GM18519 (cell line): ENCODE measurements around the gene PCDHA7.
"Not testable (repeated sequence)": the region's sequence is repeated elsewhere in the genome, so short reads cannot be mapped to it uniquely, and the experiment has no call there.

Experiments
- ATAC-seq: cut with Tn5 transposase; IDR thresholded peaks from one replicate; pipeline ENCODE4 v1.9.1; 2021; ENCODE audit warnings: mild to moderate bottlenecking, moderate library complexity; ENCODE audit not compliant: unreplicated experiment, low FRiP score

PCDHA7 gene

GRCh38 chr5:140822281-140822629 is 11.8 kb upstream of the PCDHA7 start:
- ATAC-seq, result no peak

GRCh38 chr5:140822969-140823368 is 11.1 kb upstream of the PCDHA7 start:
- not testable (repeated sequence) for ATAC-seq

- no peak for ATAC-seq
Observed at GRCh38 chr5:140823475-140823874, 10.6 kb upstream of the PCDHA7 start.

DNA sequence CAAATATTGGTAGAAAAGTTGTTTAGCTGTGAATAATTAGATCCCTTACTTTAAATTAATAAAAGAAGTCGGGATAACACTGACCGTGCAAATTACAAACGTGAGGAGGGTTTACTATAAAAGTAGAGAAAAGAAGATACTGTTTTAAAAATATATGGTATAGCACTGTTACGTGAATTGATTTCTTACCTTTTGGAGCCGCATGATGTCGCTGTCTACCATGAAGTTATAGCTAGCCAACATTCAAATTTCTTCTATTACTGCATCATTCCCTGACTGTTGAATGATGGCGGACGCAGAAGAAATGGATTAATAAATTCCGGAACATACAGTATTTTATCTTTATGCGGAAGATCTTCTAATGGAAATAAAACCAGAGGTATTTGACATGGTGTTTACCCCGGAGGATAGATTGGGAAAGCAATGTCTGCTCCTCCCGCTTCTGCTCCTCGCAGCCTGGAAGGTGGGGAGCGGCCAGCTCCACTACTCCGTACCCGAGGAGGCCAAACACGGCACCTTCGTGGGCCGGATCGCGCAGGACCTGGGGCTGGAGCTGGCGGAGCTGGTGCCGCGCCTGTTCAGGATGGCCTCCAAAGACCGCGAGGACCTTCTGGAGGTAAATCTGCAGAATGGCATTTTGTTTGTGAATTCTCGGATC is 6.2 kb upstream of the PCDHA7 start, which contains the start of gene PCDHA6:
Gene PCDHA6 (plus strand): TSS at position 257 of the 658 bp plus-strand sequence. CDS start 132 bp downstream, at position 389.
- ATAC-seq, result no peak

DNA sequence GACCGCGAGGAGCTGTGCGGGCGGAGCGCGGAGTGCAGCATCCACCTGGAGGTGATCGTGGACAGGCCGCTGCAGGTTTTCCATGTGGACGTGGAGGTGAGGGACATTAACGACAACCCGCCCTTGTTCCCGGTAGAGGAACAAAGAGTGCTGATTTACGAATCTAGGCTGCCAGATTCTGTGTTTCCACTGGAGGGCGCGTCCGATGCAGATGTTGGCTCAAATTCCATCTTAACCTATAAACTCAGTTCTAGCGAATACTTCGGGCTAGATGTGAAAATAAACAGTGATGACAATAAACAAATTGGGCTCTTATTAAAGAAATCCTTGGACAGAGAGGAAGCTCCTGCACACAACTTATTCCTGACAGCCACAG is 5.7 kb upstream of the PCDHA7 start:
- ATAC-seq, result no peak

DNA sequence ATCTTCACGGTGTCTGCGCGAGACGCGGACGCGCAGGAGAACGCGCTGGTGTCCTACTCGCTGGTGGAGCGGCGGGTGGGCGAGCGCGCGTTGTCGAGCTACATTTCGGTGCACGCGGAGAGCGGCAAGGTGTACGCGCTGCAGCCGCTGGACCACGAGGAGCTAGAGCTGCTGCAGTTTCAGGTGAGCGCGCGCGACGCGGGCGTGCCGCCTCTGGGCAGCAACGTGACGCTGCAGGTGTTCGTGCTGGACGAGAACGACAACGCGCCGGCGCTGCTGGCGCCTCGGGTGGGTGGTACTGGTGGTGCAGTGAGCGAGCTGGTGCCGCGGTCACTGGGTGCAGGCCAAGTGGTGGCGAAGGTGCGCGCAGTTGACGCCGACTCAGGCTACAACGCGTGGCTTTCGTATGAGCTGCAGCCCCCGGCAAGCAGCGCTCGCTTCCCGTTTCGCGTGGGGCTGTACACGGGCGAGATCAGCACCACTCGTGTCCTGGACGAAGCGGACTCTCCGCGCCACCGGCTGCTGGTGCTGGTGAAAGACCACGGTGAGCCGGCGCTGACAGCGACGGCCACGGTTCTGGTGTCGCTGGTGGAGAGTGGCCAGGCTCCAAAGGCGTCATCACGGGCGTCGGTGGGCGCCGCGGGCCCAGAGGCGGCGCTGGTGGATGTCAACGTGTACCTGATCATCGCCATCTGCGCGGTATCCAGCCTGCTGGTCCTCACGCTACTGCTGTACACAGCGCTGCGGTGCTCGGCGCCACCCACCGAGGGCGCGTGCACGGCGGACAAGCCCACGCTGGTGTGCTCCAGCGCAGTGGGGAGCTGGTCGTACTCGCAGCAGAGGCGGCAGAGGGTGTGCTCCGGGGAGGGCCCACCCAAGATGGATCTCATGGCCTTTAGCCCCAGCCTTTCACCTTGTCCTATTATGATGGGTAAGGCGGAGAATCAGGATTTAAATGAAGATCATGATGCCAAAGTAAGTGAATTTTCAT is 4.3 kb upstream of the PCDHA7 start:
- not testable (repeated sequence) for ATAC-seq

DNA sequence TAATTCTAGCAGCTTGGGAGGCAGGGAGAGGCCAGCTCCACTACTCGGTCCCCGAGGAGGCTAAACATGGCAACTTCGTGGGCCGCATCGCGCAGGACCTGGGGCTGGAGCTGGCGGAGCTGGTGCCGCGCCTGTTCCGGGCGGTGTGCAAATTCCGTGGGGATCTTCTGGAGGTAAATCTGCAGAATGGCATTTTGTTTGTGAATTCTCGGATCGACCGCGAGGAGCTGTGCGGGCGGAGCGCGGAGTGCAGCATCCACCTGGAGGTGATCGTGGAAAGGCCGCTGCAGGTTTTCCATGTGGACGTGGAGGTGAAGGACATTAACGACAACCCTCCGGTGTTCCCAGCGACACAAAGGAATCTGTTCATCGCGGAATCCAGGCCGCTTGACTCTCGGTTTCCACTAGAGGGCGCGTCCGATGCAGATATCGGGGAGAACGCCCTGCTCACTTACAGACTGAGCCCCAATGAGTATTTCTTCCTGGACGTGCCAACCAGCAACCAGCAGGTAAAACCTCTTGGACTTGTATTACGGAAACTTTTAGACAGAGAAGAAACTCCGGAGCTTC is 455 bp downstream of the PCDHA7 start:
- not testable (repeated sequence) for ATAC-seq

GRCh38 chr5:140835622-140836510 is 1.8 kb downstream of the PCDHA7 start:
- no peak for ATAC-seq

DNA sequence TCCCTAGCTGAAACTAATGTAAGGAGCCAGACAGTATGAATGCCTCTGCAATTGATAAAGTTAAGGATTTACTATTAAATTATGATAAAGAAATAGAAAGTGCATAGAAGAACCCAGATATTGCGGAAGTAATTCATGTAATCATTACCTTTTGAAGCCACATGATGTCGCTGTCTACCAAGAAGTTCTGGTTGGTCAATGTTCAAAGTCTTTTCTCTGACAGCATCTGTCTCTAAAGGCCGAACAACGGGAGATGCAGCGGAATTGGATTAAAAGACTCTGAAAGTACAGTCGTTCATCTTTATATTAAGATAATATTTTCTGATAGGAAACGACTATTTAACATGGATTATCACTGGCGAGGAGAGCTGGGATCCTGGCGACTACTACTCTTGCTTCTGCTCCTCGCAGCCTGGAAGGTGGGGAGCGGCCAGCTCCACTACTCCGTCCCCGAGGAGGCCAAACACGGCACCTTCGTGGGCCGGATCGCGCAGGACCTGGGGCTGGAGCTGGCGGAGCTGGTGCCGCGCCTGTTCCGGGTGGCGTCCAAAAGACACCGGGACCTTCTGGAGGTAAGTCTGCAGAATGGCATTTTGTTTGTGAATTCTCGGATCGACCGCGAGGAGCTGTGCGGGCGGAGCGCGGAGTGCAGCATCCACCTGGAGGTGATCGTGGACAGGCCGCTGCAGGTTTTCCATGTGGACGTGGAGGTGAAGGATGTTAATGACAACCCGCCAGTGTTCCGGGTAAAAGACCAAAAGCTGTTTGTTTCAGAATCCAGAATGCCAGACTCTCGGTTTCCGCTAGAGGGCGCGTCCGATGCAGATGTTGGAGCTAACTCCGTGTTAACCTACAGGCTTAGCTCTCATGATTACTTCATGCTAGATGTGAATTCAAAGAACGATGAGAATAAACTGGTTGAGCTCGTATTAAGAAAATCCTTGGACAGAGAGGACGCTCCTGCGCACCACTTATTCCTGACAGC is 7.2 kb downstream of the PCDHA7 start, which contains the start of gene PCDHA8:
Gene PCDHA8 (plus strand): TSS at position 210 of the 985 bp plus-strand sequence. CDS start 135 bp downstream, at position 345.
- no peak for ATAC-seq

DNA sequence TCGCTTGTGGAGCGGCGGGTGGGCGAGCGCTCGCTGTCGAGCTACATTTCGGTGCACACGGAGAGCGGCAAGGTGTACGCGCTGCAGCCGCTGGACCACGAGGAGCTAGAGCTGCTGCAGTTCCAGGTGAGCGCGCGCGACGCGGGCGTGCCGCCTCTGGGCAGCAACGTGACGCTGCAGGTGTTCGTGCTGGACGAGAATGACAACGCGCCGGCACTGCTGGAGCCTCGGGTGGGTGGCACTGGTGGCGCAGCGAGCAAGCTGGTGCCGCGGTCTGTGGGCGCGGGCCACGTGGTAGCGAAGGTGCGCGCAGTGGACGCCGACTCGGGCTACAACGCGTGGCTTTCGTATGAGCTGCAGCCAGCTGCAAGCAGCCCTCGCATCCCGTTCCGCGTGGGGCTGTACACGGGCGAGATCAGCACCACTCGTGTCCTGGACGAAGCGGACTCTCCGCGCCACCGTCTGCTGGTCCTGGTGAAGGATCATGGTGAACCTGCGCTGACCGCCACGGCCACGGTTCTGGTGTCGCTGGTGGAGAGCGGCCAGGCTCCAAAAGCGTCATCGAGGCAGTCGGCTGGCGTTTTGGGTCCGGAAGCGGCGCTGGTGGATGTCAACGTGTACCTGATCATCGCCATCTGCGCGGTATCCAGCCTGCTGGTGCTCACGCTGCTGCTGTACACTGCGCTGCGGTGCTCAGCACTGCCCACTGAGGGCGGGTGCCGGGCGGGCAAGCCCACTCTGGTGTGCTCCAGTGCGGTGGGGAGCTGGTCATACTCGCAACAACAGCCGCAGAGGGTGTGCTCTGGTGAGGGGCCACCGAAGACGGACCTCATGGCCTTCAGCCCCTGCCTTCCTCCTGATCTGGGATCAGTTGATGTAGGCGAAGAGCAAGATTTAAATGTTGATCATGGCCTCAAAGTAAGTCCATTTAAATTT is 9.0 kb downstream of the PCDHA7 start:
- ATAC-seq, result no peak

GRCh38 chr5:140848139-140849102 is 14.4 kb downstream of the PCDHA7 start, which contains the start of gene PCDHA9:
PCDHA9 (plus strand) TSS chr5:140848382; CDS start chr5:140848496, 114 bp downstream.
- not testable (repeated sequence) for ATAC-seq

GRCh38 chr5:140849831-140850634 is 16.0 kb downstream of the PCDHA7 start:
- not testable (repeated sequence) for ATAC-seq

GRCh38 chr5:140855772-140856674 is 22.0 kb downstream of the PCDHA7 start, which contains the start of gene PCDHA10:
PCDHA10 (plus strand) TSS chr5:140855897; CDS start chr5:140856049, 152 bp downstream.
- ATAC-seq, result no peak

GRCh38 chr5:140857177-140857986 is 23.3 kb downstream of the PCDHA7 start:
- ATAC-seq, result no peak
